ENCODE data around the gene CIT.

CIT gene

GRCh38 chr12:119696943-119697342 is 180.2 kb downstream of the CIT start:
- no peak for DNase-seq (ENCODE audit: low read depth, low spot score)

- no peak for DNase-seq (ENCODE audit: low read depth, low spot score)
Measured at GRCh38 chr12:119695034-119695433, 182.1 kb downstream of the CIT start.

- DNase-seq (ENCODE audit: low read depth, low spot score), result no peak
Measured at GRCh38 chr12:119694111-119694510, 183.0 kb downstream of the CIT start.

- DNase-seq (ENCODE audit: low read depth, low spot score), result no peak
Measured at GRCh38 chr12:119693511-119693910, 183.6 kb downstream of the CIT start.

- DNase-seq (ENCODE audit: low read depth, low spot score), result no peak
Measured at GRCh38 chr12:119692997-119693396, 184.1 kb downstream of the CIT start.

GRCh38 chr12:119692410-119692809 is 184.7 kb downstream of the CIT start:
- DNase-seq (ENCODE audit: low read depth, low spot score), result no peak

GRCh38 chr12:119691202-119691810 is 185.8 kb downstream of the CIT start:
- DNase-seq (ENCODE audit: low read depth, low spot score), result no peak

- DNase-seq (ENCODE audit: low read depth, low spot score), result no peak
Measured at GRCh38 chr12:119689935-119690500, 187.1 kb downstream of the CIT start.

- DNase-seq (ENCODE audit: low read depth, low spot score), result no peak
Measured at GRCh38 chr12:119687879-119688278, 189.2 kb downstream of the CIT start.

GRCh38 chr12:119687406-119687805 is 189.7 kb downstream of the CIT start:
- no peak for DNase-seq (ENCODE audit: low read depth, low spot score)

- no peak for DNase-seq (ENCODE audit: low read depth, low spot score)
Measured at GRCh38 chr12:119686776-119687175, 190.3 kb downstream of the CIT start.

- no peak for DNase-seq (ENCODE audit: low read depth, low spot score)
Measured at GRCh38 chr12:119686355-119686754, 190.8 kb downstream of the CIT start.

GRCh38 chr12:119685375-119685774 is 191.7 kb downstream of the CIT start:
- no peak for DNase-seq (ENCODE audit: low read depth, low spot score)

GRCh38 chr12:119684711-119685369 is 192.3 kb downstream of the CIT start:
- DNase-seq (ENCODE audit: low read depth, low spot score), result no peak

GRCh38 chr12:119683816-119684215 is 193.3 kb downstream of the CIT start:
- DNase-seq (ENCODE audit: low read depth, low spot score), result no peak

- DNase-seq (ENCODE audit: low read depth, low spot score), result no peak
Measured at GRCh38 chr12:119683413-119683812, 193.7 kb downstream of the CIT start.

- DNase-seq (ENCODE audit: low read depth, low spot score), result no peak
Measured at GRCh38 chr12:119682639-119683252, 194.4 kb downstream of the CIT start.

GRCh38 chr12:119681728-119682638 is 195.1 kb downstream of the CIT start:
- no peak for DNase-seq (ENCODE audit: low read depth, low spot score)

- DNase-seq (ENCODE audit: low read depth, low spot score), result no peak
Measured at GRCh38 chr12:119681111-119681510, 196.0 kb downstream of the CIT start.

GRCh38 chr12:119679490-119679889 is 197.6 kb downstream of the CIT start:
- no peak for DNase-seq (ENCODE audit: low read depth, low spot score)

- DNase-seq (ENCODE audit: low read depth, low spot score), result no peak
Measured at GRCh38 chr12:119679081-119679480, 198.0 kb downstream of the CIT start.

- no peak for DNase-seq (ENCODE audit: low read depth, low spot score)
Measured at GRCh38 chr12:119678459-119678858, 198.7 kb downstream of the CIT start.
